OCI-LY3 (cell line): ENCODE data around the gene CSNK1G3.
"Not testable (repeated sequence)": the region's sequence is repeated elsewhere in the genome, so short reads cannot be mapped to it uniquely, and the experiment has no call there.

Experiments
- H2AFZ ChIP-seq: fragments of 200-600, 300-600 bp; shearing (Covaris generic); 2 replicates; pipeline ENCODE4 v1.6.0; 2014; ENCODE audit warnings: antibody characterized with exemption, low read depth, low read length
- H3K27ac ChIP-seq: fragments of 200-600, 300-600 bp; sonication (generic); 2 replicates; pipeline ENCODE4 v1.5.1; 2014; ENCODE audit warnings: mild to moderate bottlenecking, low read length, moderate library complexity, mixed read lengths
- H3K27me3 ChIP-seq: fragments of 200-600, 300-600 bp; sonication (generic); 2 replicates; pipeline ENCODE4 v1.6.1; 2014; ENCODE audit warnings: low read depth, low read length, mixed read lengths
- H3K36me3 ChIP-seq: fragments of 200-600, 300-600 bp; sonication (generic); replicated peaks from 2 replicates; pipeline ENCODE3; 2014; ENCODE audit warnings: low read depth, low read length, mixed read lengths
- H3K4me1 ChIP-seq: fragments of 300-600, 200-600 bp; sonication (generic); 2 replicates; pipeline ENCODE4 v1.6.1; 2014; ENCODE audit warnings: low read length, mixed read lengths
- H3K4me2 ChIP-seq: fragments of 200-600, 300-600 bp; sonication (generic); 2 replicates; pipeline ENCODE4 v1.6.1; 2014; ENCODE audit warnings: low read length, mixed read lengths
- H3K4me3 ChIP-seq: fragments of 300-600, 200-600 bp; sonication (generic); 2 replicates; pipeline ENCODE4 v1.5.1; 2014; ENCODE audit warnings: antibody characterized with exemption, mild to moderate bottlenecking, low read length, moderate library complexity
- H3K79me2 ChIP-seq: fragments of 300-600, 200-600 bp; shearing (Covaris generic); 2 replicates; pipeline ENCODE4 v1.6.1; 2014; ENCODE audit warnings: mild to moderate bottlenecking, low read length, mixed read lengths
- H3K9ac ChIP-seq: fragments of 300-600, 200-600 bp; shearing (Covaris generic); 2 replicates; pipeline ENCODE4 v1.6.0; 2014; ENCODE audit warnings: mild to moderate bottlenecking, low read length, moderate library complexity
- H3K9me3 ChIP-seq: fragments of 200-600, 300-600 bp; shearing (Covaris generic); 2 replicates; pipeline ENCODE4 v1.6.1; 2014; ENCODE audit warnings: low read length, mixed read lengths; ENCODE audit not compliant: insufficient read depth
- H4K20me1 ChIP-seq: fragments of 200-600, 300-600 bp; sonication (generic); 2 replicates; pipeline ENCODE4 v1.6.1; 2016; ENCODE audit warnings: low read length, mixed read lengths; ENCODE audit not compliant: insufficient read depth
- EZH2phosphoT487 ChIP-seq: fragments of 200-600 bp; shearing (Covaris generic); IDR thresholded peaks from 2 replicates; pipeline ENCODE4 v1.6.1; 2018; ENCODE audit warnings: antibody characterized with exemption, mixed run types, low read depth
- TF ChIP-seq, protein P1 (sequence below): fragments of 200-600, 300-600 bp; sonication (generic); IDR thresholded peaks from 2 replicates; pipeline ENCODE4 v1.5.1; 2014; ENCODE audit warnings: antibody characterized with exemption, low read length, low read depth

Gene CSNK1G3

DNA sequence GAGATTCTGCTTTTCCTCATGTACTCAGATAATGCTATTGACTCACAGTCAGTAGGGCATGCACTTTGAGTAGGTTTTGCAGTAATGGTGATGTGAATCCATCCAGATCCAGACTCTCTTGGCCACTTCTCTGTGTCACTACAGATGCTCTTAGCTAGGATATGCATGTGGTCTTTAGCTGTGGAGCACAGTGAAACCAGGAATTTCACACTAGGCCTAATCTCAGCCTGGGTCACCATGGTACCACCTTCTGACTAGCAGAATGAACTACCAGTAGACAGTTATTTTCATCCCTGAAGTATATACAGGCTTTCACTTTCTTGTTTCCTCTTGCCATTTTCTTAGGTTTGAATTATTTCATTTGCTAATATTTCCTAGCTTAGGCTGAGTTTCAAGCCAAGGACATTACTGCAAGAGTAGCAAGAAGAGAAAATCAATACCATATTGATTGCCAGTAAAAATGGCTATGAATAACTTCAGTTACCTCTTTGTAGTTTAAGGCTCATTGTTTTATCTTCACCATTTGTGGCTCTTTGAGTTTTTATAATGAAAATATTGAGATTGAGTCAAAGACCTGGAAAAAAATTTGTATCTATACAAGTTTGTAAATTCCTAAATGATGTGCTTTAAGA, 28.4 kb upstream of the CSNK1G3 start:
- no peak overlapping the region for H3K4me2 ChIP-seq
- no peaks in the 10 kb centered on the region for H3K9me3 ChIP-seq
- H3K27ac ChIP-seq = no peak overlapping the region
- 0 out of 2 replicates have a peak, but pooled peaks cover 4% of the 10 kb centered on the region for H3K27me3 ChIP-seq
- H3K36me3 ChIP-seq = no peaks in the 10 kb centered on the region
- H2AFZ ChIP-seq = no peak overlapping the region
- no peak for TF ChIP-seq EZH2phosphoT487
- TF ChIP-seq, protein P1, sequence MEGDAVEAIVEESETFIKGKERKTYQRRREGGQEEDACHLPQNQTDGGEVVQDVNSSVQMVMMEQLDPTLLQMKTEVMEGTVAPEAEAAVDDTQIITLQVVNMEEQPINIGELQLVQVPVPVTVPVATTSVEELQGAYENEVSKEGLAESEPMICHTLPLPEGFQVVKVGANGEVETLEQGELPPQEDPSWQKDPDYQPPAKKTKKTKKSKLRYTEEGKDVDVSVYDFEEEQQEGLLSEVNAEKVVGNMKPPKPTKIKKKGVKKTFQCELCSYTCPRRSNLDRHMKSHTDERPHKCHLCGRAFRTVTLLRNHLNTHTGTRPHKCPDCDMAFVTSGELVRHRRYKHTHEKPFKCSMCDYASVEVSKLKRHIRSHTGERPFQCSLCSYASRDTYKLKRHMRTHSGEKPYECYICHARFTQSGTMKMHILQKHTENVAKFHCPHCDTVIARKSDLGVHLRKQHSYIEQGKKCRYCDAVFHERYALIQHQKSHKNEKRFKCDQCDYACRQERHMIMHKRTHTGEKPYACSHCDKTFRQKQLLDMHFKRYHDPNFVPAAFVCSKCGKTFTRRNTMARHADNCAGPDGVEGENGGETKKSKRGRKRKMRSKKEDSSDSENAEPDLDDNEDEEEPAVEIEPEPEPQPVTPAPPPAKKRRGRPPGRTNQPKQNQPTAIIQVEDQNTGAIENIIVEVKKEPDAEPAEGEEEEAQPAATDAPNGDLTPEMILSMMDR = no peak
- no peak overlapping the region for H3K9ac ChIP-seq
- no peak overlapping the region for H3K4me3 ChIP-seq
- H3K4me1 ChIP-seq = no peaks in the 10 kb centered on the region
- no peaks in the 10 kb centered on the region for H4K20me1 ChIP-seq
- no peaks in the 10 kb centered on the region for H3K79me2 ChIP-seq

DNA sequence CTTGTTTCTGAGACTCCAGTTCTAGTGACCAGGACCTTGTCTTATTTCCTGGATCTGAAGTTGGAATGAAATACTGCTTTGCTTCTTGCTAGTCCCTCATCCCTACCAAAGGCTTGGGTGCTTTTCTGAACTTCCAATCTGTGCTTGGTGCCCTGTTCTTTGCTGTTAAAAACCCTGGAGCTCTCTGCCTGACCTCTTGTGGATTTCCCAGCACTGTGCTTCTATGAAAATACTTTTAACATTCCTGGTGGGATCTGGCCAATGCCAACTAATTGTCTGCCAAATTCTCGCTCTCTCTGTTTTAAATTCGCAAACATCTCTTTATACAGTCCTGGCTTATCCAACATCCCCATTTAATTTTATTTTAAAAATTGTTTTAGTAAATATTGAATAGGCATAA, 26.7 kb upstream of the CSNK1G3 start:
- TF ChIP-seq EZH2phosphoT487 = no peak
- TF ChIP-seq, protein P1 = no peak
- Histone ChIP-seq H3K9me3 (no peaks in the 10 kb centered on the region), H3K79me2 (no peaks in the 10 kb centered on the region), H3K4me2 (no peak overlapping the region), H3K27me3 (0 out of 2 replicates have a peak, but pooled peaks cover 4% of the 10 kb centered on the region), H3K27ac (no peak overlapping the region), H3K4me3 (no peak overlapping the region), H3K4me1 (no peaks in the 10 kb centered on the region), H2AFZ (no peak overlapping the region), H3K36me3 (no peaks in the 10 kb centered on the region), H4K20me1 (no peaks in the 10 kb centered on the region), H3K9ac (no peak overlapping the region)

DNA sequence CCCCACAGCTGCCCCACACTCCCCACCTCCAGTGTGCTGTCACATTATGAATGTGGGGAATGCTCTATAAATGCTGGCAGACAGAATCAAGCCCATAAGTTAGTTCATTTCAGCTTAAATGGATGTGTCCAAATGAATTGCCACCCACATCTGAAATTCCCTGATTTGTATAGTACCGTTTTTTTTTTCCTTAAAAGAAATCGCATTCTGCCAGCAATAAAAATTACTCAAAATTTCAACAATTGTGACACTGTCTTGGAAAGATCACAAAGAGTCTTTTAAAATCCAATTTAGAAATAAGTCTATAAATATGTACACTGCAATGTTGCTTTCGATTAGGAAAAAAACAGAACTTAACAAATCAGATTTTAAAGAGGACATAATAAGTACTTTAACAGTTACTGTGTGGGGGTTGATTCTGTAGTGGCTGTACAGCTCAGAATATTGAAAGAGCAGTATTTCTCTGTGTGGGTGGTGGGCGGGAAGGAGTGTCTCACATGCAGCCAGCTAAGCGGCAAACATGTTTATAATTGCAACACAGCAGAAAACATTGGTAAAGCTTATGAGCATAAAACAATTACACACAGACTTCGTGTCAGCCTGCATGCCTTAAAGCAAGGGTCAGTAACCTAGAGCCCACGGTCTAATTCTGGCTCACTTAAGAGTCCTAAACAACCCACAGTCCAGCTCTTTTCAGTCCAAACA, 24.9 kb upstream of the CSNK1G3 start:
- no peaks in the 10 kb centered on the region for H3K9me3 ChIP-seq
- no peaks in the 10 kb centered on the region for H3K79me2 ChIP-seq
- no peak overlapping the region for H3K9ac ChIP-seq
- 0 out of 2 replicates have a peak, but pooled peaks cover 4% of the 10 kb centered on the region for H3K27me3 ChIP-seq
- no peaks in the 10 kb centered on the region for H3K4me1 ChIP-seq
- no peak overlapping the region for H3K27ac ChIP-seq
- H3K4me3 ChIP-seq = no peak overlapping the region
- H2AFZ ChIP-seq = no peak overlapping the region
- H4K20me1 ChIP-seq = no peaks in the 10 kb centered on the region
- H3K36me3 ChIP-seq = no peaks in the 10 kb centered on the region
- TF ChIP-seq EZH2phosphoT487 = no peak
- TF ChIP-seq, protein P1 = no peak
- H3K4me2 ChIP-seq = no peak overlapping the region

DNA sequence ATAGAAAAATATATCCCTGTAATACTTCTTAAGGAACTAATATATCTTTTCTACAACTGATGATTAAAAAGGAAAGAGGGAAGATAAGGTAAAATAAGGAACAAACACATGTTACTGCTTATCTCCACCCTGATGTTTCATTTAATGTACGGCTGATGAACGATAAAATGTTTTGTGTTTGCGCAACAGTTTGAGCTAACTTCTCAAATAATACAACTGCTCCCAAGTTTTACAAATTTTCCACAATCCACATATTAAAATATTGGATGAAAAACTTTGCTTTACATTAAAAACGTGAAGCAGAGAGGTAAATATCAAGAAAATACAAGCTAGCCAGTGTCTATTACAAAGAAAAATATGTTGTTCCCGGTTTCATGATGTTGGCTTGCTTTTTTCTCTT, 21.0 kb upstream of the CSNK1G3 start:
- Histone ChIP-seq H4K20me1 (no peaks in the 10 kb centered on the region), H3K4me3 (no peak overlapping the region), H2AFZ (no peak overlapping the region), H3K27ac (no peak overlapping the region), H3K9me3 (no peaks in the 10 kb centered on the region), H3K79me2 (no peaks in the 10 kb centered on the region), H3K36me3 (no peaks in the 10 kb centered on the region), H3K27me3 (0 out of 2 replicates have a peak, but pooled peaks cover 4% of the 10 kb centered on the region), H3K9ac (no peak overlapping the region), H3K4me2 (no peak overlapping the region), H3K4me1 (no peaks in the 10 kb centered on the region)
- TF ChIP-seq, protein P1 = no peak
- no peak for TF ChIP-seq EZH2phosphoT487

DNA sequence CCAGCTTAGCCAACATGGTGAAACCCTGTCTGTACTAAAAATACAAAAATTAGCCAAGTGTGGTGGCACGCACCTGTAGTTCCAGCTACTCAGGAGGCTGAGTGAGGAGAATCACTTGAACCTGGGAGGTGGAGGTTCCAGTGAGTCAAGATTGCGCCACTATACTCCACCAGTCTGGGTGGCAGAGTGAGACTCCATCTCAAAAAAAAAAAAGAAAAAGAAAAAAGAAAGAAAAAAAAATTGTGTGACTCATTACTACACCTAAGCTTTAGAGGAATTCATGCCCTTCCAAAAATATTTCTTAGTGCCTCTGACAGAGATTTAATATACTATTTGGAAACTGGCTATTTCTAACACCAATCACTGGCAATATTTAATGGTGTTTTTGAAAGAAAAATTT, 16.8 kb upstream of the CSNK1G3 start:
- H3K9me3 ChIP-seq, H4K20me1 ChIP-seq, H3K4me3 ChIP-seq, H3K4me2 ChIP-seq, H3K4me1 ChIP-seq, H3K27me3 ChIP-seq, H3K36me3 ChIP-seq, H2AFZ ChIP-seq, H3K9ac ChIP-seq, H3K27ac ChIP-seq, H3K79me2 ChIP-seq: not testable (repeated sequence)
